Activated CD4-positive, alpha-beta T cell treated with anti-CD3 and anti-CD28 coated beads, Interleukin-2, amount 50 U/mL, for 24 hours (primary cell): ENCODE data around the gene LMO4.

ENCODE experiments used
- DNase-seq, 2 donors: peaks; one replicate each; pipeline ENCODE4 v3.0.0-alpha.2; 2020; ENCODE audit warnings: low read depth in 1 of 2, low spot score in 1 of 2

LMO4 gene

DNA sequence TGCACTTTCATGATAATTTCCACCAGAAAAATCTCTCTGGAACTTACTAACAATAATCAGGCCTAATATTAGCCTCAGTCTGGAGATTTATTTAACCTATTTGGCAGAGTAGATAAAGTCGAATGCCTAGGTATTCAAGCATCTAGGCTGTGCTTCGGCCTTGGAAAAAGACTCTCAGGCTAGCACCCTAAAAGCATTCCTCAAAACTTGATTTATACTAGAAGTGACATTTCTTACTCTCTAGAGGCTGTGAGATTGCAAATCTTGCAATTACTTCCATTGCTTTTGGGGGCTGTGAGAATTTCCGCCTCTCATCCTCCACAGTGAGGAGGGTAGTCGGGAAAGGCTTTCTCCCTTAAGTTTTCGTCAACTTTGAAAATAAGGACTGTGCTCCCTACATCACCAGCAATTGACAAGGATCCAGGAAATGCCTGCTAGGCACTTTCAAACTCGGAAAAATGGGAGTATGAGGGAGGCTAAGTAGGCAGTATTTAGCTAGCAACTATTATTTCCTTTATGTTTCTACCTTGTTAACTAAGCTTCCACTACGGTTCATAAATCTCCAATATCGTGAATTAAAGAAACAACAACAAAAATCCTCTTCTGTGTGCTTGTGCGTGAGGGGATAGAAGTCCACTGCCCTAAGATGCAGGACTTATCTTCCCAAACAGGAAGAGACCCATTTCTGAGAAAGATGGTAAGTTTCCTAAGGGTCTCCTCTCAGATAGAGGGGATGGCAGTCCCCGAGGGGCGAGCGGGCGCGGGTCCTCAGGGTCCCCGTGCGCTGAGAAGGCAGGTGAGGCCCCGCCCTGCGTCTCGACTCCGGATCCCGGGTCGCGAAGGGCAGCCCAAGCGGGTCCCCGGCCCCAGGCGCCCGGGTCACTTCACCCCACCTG is 1.1 kb upstream of the LMO4 start:
- no peak for DNase-seq

DNA sequence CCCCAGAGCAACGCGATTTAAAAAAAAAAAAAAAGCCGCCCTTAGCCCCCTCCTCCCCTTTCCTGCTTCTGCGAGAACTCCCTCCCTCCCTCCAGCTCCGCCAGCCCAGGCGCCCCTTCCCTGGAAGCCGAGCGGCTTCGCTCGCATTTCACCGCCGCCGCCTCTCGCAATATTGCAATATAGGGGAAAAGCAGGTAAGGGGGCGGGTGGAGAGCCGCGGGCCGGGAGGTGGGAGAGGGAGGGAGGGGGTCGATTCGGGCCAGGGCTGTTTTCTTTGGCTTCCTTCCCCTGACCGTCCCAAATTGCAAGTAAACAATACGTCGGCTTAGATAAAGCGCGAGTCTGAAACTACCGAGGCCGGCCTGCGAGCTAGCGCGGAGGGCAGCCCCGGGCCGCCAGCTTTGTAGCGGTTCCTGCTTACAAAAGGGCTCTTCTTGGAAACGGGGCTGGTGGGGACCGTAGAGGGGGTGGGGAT is 408 bp downstream of the LMO4 start:
- peak in 1 of 2 donors; percentile 12 for DNase-seq

DNA sequence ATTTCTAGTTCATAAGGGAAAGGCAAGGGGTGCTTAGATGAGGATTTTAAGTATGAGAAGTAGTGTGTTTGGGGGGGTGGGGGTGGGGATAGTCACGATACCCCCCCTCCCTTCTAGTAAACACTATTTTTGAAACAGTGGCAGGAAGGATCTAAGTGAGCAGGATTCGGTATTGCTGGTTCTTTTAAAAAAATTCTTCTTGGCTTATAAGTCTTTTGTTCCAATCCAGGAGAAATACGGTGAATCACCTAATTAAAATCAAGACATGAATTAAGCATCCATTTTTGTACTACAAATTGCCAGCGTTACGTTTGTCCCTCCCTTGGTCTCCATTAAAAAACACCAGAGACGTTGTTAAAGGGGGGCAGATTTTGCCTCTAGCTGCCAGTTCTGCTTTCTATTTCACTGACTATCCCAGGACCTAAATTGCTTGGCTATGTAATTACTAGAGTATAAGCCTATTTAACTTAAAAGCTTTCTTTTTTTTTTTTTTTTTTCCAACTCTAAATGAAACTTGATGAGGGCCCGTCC is 911 bp downstream of the LMO4 start:
- no peak for DNase-seq

DNA sequence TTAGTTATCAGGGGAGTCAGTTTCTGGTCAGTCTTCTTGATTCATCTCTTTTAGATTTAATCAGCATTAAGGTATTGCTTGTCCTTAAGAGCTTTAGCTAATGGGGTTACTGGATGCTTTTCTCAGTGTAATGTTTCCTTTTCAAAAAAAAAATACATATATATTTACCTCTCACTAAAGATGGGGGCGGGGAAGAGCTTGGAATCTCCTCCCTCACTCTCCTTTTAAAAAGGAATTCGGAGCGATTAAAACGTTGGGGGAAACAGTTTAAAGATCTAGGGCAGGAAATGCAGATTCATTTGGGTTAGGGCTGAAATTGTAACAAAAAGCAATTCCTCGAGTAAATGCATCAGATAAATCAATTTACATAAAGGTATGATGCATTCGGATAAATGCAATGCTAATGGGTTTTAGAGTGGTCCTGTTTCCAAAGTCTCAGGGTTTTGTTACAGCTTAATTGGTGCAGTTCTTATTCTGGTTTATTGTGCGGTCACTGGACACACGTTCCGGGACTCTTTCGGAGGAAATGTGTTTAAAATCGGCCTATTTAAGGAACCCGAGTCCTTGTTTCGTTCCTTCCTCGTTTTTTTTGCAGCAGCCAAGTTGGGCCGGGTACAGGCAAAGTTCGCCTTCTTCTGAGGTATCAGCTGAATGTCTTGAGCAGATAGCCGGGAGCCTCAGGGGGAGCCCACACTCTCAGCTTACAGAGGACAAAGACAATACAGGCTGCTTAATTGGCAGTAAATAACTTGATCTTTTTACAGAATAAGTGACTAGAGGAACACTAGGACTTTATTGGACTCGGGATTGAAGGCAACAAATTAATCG is 1.6 kb downstream of the LMO4 start:
- DNase-seq = no peak

DNA sequence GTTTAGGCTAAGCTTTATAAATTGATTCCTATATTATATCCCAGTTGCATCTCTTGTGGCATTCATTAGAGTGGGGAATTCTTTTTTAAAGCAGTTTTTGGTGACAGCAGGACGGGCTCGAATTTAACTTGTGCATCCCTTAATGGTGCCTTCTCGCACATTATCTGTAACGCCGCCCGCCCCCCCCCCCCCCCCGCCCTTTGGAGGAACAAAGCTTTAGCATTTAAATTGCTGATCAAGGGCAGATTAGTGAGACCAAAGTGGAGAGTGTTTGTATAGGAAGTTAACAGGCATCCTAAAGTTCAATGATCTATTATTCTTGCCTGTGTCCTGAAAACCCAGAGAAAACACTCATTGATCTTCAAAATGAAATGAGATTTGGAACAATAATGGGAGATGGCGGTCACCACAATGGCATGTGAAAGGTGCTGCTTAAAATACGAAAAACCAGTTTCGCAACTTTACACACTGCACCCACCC is 2.2 kb downstream of the LMO4 start:
- no peak for DNase-seq

DNA sequence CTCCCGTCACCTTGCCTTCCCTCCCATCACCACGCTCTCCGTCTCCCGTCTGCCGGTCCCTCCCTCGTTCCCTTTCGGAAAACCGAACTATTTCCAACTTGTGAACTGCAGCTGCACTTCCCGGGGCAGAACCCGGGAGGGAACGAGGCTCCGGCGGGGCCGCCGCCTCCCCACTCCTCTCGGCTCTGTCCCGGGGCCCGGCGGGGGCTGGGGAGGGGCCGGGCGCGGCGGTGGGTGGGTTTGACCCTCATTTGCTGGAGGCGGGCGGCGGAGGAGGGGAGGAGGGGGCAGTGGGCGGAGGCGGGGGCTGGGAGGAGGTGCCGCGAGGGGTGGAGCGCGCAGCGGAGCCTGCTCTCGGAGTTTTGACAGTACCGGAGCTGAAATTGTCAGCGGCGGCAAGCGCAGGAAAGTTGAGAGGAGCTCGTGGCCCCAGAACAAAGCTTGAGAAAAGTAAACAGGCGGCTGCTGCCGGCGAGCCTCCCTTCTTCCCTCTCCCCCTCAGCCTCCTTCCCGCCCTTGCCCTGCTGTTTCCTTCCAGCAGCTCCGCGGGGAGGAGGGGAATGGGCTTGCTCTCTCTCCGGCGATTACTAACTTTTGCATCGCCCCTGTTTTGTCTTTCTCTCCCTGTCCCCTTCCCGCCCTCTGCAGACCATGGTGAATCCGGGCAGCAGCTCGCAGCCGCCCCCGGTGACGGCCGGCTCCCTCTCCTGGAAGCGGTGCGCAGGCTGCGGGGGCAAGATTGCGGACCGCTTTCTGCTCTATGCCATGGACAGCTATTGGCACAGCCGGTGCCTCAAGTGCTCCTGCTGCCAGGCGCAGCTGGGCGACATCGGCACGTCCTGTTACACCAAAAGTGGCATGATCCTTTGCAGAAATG is 2.9 kb downstream of the LMO4 start:
- DNase-seq = peak; percentile 8 to 32

DNA sequence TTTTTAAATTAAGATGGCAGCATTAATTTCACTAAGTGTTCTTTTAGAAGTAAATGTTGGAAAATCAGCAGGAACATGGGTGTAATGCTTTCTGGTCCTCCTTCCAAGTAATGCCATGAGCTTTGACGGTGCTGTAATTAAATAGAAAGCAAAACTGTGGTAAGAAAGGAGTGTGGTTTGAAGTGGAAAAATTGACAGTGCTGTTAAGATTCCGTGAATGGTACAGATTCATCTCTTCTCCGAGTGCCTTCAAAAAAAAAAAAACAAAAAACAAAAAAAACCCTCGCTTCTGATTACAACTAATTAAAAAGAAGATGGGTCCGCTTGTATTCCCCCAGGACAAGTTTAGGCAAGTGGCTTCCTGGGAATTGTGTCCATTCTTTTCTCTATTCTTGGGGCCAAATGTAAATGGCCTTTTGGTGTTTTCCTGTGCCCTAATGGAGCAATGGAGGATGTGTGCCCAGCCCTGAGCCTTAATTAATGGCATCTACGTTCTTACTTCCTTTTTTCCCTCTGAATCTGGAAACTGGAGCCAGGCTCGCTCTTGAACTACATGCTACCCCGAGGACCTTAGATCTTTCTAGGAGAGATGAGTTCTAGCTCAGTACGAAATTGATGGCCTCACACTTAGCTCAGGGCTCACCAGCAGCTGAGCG is 5.1 kb downstream of the LMO4 start:
- DNase-seq = peak in 1 of 2 donors; percentile 32

DNA sequence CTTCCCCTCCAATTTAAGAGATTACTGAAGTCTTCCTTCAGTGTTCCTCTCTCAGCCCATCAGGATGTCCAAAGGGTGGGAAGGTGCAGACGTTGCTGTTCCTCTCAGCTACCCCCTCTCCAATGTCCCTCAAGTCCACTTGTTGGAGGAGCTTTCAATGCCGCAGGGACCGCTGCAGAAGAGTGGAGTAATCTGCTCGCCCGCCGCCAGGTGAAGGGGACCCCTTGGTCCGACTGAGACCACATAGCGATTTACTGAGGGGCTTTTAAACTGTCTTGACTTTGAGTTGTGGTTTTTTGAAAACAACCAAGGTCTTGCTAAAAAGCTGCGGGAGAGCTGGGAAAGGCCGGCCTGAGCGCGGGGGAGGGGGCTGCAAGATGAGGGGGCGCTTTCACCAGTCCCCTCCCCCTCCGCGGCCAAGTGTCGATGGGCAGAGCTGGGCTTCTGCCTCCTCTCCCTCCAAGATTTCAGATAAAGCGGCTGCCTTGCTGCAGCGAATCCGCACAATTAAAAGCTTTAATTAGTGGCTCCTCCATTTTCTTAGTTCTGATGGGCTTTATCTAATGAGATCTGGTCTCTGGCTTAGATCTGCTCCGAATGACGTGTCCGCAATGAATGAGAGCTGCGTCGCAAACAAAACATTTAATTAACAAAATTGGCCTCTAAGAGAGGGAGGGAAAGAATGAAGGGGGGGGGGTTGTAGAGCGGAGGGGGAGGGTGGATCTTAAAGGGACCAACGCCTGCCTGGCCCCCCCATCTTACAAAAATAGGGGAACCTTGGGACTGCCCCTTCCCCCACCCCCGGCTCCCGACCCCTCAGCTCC is 5.9 kb downstream of the LMO4 start:
- no peak for DNase-seq

DNA sequence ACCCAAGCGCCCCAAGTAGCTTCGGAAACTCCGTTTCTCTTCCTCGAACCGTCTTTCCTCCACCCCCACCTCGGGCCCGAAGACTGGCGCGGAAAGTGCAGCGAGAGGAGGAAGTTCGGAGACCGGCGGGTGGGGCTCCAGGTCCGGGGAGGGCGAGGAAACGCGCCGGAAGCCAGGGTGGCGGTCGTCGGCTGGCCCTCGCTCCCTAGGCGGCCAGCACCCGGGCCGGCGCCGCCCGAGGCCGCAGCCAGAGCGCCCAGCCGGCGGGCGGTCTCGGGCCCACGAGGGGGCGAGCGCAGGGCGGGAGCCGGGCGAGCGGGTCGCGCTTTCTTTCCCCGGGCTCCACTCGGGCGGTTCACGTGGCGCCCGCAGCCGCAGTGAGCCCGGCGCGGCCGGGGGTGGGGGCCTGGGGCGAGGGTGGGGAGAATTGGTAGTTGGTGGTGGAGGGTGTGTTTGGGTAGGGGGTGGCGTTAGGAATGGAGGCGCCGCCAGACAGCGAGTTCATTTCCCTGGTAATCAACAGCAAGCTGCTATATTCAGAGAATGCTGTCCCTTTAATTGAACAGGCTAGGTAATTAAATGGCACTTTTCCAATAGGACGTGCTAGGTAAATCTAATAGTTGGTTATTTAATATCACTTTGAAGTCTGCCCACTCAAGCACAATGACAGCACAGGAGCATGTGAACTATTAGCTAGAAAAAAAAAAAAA is 6.7 kb downstream of the LMO4 start:
- peak; percentile 33 to 50 for DNase-seq

DNA sequence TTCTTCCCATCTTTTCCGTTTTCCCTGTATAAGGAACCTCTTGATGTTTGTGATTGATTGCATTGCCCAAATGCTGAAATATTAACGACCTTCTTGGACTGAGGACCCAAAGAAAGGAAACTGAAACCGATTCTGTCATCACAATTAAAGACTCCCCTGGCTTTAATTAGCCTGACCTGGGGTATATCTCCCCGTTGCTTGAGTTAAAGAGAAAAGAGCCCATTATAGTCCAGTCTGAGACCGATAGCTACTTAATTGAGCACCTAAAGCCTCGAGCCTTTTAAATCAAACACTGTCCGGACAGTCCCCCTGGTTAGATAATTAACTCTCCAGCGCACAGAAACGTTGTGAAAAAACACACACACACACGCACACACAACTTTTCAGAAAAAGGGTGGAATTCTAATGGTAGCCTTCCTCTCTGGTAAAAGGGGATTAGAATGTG is 8.0 kb downstream of the LMO4 start:
- no peak for DNase-seq

DNA sequence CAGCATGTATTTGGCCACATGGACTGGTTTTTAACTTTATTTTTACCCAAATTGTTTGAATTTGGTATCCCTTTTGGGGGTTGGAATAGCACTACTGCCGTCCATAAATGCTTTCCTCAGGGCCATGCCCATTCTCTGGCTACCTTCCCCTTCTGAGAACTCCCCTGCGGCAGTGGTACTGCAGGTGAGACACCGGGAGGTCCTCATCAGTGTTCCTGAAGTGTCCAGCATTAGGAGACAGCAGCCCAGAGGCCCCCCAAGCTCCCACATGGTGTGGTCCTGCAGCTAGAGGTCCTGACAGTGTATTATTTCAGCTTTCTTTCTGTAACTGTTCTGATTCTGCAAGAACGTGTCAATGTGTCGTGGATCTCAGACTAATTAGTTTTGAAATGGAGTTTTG is 8.9 kb downstream of the LMO4 start:
- no peak for DNase-seq

DNA sequence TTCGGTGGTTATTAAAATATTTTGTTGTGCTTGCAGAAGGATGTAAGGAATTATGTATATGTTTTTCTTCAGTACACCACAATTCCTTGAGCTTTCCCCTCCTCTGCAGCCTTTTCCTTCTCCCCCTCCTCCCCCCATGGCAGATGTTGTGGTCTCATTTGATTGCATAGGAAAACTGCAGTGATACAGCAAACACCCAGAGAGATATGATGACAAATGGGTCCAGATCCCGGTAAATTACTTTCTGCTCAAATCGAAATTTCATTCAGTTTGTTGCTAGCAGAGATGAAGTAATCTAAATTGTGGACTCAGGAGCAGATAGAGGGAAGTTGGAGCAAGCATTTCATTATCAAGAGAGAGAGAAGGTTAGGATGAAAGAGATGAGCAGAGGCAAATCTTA is 9.9 kb downstream of the LMO4 start:
- no peak for DNase-seq

DNA sequence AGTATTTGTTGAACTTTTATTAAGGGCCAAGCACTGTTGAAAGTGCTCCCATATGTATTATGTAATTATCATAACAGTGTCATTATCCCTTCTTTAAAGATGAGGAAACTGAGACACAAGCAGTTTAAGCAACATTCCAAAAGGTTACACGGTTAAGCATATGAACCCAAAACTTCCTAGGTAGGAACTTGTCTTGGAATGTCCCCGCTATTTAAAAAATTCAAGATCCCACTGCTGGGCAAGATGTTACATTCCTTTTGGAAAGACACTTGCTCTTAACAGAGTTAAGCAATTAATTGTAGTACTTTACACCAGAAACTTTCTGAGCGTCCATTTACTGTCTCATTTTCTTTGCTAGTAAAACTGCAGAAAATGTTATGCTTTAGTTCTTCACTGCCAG is 15.6 kb downstream of the LMO4 start:
- DNase-seq = no peak

DNA sequence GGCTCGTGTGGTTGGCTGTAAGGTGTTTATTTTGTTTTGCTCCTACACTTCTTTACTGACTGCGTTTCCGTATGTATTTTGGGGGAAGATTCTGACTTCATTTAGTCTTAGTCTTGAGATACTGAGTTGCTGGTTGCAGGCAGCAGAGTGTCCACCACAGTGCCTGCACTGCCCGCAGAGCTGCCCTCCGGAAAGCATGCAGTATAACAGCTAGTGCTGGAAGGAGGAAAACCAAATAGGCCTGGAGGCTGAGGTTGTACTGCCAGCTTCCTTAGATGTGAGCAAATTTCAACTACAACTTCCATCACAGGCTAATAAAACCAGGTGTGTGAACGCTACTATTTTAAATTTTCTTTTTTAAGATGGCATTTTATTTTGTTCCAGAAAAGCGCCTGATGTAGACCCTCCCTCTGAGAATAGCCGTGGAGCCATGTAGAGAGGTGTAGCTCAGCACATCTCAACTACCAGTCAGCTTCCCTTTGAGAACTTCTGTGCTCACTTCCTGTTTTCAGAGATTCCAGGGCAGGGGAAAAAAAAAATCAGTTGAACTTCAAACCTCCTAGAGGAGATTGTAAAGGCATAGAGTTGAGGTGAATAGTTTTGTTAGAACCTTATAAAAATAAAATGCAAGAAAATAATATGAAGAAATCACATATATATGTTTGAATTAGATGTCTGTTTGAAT is 17.6 kb downstream of the LMO4 start:
- no peak for DNase-seq

DNA sequence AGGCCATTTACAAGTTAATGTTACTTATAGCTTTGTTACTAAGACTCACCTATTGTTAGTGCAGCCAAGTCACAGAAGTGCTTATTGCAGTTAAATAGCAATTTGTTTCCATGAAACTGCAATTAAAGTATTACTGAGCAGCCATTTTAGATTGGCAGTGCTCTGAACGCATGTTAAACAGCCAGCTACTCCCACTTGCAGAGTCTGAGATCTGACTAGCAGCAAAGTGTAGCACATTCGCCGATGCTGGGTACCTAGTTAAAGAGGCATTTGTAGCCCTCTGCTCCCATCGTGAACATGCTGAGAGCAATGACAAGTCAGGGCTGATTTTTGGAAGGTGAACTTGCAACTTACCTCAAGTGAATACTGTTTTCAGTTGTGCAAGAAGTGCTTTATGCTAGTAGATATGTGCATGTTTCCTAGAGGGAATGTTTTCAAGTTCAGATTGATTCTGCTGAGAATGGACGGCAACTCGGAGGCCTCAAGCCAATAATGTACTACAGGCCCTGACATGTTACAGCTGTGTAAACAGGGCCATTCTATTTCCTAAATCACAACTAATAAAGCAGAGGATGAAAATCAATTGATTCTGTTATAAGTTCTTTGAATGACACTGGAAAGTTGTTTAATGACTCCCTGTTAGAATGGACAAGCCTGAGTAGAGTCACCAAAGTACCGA is 19.8 kb downstream of the LMO4 start:
- DNase-seq = no peak

DNA sequence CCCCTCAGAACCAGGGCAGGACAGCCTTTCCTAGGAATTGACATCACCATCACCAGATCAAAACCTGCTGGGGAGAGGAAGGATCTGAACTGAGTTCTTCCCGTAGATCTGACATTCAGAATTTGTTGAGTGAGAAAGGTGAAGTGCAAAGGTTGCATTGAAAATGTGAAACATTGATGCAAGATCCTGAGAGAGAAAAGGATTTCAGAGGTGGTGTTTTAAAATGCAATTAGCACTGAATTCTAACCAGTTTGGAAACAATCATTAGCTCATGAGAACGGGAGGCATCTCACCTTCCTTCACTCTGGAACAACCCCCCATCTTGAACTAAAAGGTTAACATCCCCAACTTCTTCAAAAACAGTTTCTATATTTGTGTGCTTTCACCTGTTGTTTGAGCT is 20.4 kb downstream of the LMO4 start:
- no peak for DNase-seq

DNA sequence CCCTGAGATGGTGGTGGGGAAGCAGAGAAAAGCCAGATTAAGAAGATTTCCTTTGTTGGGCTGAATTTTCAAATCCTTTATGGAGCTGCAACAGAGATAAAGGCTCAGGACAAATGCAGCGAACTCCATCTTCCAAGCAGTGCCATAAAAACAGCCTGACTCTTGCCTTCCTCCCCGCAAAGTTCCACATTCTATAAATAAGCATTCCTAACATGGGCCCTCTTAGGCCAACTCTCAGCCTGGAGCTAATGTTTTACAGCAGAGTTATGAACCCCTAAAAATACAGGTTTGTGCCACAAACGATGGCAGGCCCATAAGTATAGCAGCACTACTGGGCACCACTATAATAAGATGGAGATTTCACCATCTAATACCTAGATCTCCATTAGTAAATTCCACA is 27.2 kb downstream of the LMO4 start:
- no peak for DNase-seq

DNA sequence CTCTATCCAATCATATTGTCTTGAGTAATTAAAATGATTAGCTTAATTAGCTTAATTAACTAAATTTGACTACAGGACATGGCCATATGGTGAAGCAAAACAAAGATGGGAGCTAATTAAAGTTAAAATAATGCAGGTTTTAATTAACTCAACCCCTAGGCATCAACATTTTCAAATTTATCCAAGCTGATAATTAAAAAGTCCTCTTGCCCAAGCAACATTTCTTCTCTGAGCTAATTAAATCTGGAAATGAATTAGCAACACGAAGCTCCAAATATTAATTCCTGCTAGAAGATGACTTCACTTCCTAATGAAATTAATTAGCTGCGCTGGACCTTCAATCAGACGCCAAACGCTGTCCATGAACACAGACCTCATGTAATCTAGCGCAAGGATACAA is 27.9 kb downstream of the LMO4 start:
- no peak for DNase-seq
